ENCODE results near the gene ZNF101.

ZNF101 gene

DNA sequence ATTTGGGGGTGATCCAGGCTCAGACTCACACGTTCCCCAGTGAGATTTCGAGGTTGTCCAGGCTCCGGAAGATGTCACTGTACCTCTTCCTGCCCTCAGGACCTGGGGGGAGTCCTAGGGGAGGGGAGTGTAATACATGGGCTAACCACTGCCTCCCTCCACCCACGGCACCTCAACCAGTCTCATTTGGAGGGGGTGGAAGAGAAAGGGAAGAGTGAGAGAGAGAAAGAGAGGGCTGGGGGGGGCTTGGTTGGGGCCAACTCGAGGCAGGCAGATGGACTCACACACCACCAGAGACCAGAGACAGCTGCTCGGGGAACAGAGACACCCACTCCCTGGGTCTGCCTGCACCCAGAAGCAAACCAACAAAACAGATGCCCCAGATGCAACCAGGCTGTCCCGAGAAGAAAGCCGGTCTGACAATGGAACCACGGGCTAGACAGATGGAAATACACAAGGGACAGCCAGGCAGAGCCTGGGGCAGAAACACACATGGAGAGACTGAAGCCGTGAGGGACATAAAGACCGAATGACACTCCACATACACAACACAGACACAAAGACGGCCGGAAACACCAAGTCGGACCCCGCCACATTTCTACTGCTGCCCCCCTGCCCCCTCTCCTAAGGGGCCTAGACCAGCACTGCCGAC, 26.0 kb upstream of the ZNF101 start:
- peak; percentile 14 to 28 for DNase-seq

DNA sequence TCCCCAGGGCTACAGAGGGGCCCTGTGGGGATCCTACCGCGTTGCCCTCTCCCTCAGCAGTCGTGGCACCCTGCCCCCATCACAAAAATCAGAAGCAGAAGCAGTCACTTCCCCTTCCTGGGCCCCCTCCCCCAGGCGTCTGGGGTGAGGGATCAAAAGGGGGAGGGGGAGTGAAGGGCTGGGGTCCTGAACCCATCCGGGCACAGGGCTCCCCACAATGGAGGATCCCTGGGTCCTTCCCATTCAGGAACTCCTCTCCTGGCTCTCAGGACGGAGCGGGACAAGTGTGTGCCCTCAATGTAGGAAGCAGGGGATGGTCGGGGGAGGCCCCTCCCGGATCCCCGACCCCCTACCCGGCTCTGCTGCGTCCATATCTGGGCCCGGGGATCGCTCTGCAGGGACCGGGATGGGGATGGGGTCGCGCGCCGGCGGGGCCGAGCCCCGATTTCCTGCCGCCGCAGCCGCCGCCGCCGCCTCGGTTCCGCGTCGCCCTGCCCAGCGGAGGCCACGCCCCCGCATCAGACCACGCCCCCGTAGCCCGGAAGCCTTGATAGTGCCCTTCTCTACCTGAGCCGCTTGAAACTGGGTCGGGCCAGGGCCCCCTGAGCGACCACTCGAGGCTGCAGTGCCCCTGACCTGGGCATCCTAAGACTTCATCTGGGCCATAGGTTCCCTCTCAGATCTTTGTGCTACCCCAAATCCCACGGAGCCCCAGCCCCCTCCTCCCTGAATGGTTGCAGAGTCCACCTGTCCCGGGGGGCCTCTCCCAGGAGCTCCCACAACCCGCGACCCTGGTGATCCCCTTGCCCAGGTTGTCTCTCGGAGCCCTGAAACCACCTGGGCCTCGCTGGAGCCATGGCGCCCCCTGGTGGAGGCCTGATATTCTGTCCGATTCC, 25.2 kb upstream of the ZNF101 start, which contains the start of gene GMIP:
Gene GMIP (minus strand): TSS at position 500 of the 896 bp plus-strand sequence. CDS start 128 bp downstream, at position 372.
- peak; percentile 59 to 65 for DNase-seq

DNA sequence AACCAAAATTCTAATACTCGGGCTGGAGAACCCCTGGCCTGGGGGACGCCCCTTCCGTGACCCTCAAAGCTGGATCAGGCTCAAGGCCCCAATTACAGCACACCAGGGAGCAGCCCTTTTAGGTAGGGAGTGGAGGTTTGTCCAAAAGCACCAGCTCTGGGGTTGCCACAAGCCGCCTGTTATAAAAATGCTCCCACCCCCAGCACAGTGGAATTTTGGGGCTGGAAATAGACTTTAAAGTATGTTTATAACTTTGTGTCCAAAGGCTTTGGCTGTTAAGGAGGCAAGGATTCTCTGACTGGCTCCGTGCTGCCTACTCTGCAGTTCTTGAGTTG, 24.6 kb upstream of the ZNF101 start:
- no peak for DNase-seq

DNA sequence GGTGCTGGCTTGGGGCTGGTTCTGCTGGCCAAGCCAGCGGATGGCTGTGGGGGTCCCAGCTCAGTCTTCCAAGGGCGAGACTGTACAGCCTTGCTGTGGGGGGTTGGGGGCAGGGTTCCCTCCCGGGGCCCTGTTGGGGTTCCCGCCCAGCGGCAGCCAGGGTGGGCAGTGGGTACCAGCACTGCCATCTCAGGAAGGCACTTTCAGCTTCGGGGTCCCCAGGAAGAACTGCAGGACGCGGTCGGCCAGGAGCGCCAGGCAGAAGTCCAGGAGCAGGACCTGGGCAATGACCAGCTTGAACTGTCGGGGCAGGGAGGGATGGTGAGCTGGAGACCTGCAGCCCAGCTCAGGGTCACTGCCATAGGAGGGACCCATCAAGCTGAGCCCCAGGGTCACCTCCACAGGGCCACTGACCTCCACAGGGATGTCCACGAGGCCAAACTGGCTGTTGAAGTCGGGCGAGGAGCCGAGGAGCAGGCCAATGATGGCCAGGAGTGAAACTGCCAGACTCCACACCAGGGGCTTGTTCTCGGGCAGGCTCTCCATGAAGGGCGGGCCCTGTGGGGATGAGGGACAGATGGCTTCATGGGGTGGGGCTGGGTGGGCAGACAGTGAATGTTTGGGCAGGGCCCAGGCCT, 23.3 kb upstream of the ZNF101 start:
- DNase-seq, result no peak

DNA sequence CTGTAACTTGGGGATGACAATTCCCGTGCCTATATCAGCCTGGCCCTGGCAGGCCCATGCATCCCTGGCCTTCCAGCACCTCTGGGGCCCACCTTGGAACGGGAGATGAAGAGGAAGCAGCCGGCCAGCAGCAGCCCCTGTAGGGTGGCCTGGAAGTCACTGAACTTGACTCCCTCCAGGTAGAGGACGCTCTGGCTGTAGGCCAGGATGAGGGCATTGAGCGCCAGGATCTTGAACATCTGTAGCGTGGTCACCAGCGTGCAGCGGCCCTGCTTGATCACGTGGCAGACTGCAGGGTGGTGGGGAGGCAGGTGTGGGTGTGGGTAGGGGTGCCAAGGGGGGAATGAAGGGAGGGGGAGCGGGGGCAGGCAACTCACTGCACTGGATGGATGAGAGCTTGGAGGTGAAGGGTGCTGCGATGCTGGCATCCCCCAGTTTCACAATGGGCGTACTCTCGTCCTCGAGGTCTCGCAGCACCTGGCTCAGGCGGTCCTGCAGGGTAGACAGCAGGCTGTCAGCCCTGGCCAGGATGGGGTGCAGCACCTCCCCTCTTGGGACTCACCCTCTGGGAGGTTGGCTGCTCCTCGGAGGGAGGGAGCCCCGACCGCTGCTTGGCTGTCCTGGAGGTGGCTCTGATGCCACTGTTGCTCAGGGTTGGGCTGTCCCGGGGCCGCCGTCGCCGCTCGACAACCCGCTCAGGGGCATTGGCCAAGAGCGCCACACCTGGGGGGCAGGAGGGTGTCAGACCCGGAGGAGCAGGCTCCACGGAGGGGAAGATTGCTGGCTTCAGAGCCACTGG, 21.4 kb upstream of the ZNF101 start:
- no peak for DNase-seq

DNA sequence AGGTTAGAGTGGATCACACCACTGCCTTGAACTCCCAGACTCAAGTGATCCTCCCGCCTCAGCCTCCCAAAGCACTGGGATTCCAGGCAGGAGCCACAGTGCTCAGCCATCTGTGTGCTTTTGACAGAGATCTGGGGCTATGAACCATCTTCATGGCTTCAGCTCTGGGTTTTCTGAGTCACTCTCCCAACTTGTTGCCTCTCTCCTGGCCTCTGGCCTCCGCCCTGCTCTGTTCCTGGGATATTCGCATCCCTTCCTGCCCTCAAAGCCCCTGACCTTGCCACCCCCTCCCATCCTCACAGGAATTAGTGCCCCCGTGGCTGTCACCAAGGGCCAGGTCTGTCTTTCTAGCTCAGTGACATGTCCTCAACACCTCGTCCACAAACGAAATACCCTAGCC, 19.5 kb upstream of the ZNF101 start:
- no peak for DNase-seq

DNA sequence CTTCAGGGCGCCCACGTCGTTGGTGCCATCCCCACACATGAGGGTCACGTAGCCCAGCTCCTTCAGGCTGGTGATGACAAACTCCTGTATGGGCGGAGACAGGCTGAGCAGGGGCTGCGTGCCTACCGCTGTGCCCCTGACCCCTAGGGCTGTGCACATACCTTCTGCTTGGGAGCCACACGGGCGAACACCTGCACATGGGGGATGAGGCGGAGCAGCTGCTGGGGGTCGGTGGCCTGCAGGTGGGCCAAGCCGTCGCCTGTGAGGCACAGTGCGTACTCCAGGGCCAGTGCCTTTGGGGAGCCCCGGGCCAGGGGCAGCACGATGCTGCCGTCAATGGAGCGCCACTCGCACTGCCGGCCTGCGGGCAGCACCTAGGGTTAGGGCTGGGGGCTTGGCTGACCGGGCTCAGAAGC, 19.1 kb upstream of the ZNF101 start:
- DNase-seq, result no peak

DNA sequence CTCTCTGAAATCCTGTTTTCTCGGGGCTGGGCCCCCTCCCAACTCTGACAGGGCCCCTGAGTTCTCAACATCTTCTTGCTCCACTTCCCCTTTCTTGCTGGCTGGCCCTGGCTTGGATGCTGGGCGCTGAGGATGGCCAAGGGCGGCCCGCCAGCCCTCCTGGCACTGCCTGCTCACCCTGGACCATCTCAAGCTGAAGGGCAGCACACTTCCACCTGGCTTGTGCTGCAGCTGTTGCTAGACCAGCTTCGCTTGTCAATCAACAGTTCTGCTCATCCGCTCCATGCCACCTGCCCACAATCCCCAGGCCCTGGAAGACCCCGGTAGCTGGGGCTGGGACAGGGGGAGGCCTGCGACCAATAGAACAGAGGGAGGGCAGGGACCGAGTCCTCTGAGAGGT, 18.3 kb upstream of the ZNF101 start:
- no peak for DNase-seq

DNA sequence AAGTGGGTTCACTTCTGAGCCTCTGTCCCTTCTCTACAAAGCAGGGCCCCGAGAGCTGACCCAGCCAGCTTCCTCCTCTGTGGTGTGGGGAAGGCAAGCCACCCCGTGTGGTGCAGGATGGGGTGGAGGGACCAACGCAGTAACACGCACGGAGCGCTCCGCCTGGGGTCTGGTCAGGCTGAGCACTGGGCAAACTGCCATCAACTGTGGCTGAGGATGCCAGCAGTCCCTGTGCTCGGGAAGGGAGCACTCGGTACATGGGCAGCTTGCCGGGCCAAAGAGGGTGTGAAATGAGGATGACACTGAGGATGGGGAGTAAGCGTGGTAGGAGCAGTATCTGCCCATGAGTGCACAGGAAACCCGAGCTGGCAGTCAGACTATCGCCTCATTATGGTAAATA, 17.6 kb upstream of the ZNF101 start:
- no peak for DNase-seq

DNA sequence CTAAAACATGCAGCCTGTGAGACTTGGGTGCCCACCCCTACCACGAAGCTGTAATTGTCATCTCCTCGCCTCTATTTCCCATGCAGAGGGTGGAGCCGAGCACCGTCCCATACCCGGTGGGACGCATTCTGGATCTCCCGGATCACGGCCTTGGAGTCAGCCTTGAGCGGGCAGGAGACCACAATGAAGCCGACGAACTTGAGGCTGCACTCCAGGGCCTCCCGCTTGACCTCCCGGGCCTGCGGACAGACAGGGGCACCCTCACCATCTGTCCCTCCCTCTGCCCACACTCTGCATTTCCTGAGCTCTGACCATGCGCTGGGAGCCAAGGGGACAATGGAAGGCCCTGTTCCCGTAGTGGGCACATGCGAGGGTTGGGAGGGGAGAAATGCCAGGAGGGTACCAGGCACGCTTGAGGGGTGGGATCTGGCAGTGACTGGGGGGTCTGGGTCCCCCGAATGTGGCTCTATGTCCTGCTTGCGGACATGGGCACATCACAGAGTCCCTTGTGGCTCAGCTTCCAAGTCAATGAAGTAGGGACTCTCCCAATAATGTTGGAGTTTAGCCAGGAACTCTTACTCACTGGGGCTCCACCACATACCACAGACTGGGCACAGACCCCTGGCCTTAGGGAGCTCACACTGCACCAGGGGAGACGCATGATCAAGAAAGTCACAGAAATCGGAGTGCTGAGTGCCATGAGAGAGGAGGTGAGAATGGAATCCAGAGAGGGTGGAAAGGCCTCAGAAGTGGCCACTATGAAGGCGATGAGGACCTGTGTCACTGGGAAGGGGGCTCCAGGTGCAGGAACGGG, 15.9 kb upstream of the ZNF101 start:
- DNase-seq, result no peak

DNA sequence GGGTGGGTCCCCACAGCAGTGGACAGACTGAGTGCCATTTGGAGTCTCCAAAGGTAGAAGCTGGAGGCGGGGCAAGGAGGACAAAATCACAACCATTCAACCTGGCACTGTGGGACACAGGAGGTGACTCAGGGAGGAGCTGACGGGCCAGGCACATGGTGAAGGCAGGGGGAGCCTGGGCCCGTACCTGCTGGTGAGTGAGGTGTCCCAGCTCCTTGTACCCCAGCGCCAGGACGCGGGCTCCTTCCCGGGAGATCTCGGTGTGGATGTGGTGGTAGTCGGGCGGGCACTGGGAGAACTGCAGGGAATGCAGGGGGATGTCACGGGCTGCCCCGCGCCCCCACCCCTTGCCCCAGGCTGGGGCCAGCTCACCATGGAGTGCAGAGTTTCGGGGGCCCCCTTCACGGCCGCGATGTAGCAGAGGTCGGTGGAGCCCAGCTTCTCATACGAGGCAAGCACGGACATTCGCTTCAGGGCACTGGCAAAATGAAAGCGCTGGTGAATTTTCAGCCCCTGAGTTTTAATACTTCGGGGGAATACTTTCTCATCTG, 15.0 kb upstream of the ZNF101 start:
- DNase-seq, result no peak

DNA sequence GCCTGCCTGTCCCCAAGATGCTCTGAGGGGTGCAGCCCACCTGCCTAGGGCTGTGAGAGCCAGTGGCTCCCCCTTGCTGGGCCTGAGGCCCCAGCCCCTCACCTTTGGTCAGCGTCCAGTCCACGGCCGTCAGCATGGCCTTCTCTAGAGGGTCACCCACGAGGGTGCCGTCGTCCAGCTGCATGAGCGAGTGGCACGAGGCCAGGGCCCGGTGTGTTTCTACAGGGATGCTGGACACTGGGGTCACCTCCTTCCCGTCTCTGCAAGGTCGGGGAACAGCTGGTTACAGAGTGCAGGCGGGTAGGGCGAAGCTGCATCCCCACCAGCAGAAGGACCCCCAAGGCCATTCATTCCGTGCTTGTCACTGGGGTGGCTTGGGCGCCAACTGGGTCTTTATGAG, 14.2 kb upstream of the ZNF101 start:
- no peak for DNase-seq

DNA sequence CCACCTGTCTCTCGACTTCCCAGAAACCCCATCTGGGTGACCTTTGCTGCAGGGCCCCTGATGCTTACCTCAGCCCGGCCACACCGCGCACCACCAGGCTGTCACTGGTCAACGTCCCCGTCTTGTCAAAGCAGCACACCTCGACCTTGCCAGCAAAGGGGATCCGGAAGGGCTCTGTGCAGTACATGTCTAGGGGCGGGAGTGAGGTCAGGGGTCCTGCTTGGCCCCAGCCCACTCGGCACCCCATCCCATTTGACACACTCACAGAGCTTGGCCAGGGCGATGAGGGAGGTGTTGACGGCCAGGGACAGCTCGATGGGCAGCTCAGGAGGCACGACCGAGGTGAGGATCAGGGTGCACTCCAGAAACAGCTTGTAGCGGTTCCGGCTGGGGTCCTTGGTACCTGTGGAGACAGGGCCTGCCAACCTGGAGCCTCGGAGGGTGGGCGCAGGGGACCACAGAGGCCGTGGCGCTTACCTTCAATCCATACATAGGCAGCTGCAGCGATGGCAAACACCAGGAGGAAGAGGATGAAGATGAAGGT, 13.5 kb upstream of the ZNF101 start:
- DNase-seq, result no peak

DNA sequence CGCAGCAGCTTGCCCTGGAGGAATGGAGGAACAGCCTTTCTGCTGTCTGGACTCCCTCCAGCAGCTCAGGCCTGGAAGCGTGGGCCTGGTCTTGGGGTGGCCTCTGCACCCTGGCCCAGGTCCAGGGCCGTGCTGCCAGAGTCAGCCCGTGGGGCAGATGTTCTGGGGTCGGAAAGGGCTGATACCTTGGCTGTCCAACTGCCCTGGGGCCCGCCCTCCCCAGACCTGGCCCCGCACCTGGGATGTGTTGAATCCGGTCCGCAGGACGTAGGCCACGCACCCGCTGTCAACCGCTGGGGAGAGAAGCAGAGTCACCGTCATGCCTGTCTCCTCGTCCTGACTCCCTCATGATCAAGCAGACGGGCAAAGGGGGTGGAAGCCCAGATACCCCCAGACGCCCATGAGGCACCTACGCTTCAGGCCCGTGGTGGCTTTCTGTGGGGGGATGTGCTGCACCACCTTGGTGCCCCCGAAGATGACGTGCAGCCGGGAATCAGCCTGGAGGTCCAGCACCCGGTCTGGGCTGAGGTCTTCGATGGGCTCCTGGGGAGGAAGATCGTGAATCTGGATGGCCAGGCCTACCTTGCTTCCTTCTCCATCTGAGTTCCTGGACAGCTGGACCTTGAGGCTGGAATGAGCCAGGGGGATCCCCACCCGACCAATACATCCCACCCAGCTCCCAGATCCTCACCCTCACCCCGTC, 12.8 kb upstream of the ZNF101 start:
- no peak for DNase-seq

DNA sequence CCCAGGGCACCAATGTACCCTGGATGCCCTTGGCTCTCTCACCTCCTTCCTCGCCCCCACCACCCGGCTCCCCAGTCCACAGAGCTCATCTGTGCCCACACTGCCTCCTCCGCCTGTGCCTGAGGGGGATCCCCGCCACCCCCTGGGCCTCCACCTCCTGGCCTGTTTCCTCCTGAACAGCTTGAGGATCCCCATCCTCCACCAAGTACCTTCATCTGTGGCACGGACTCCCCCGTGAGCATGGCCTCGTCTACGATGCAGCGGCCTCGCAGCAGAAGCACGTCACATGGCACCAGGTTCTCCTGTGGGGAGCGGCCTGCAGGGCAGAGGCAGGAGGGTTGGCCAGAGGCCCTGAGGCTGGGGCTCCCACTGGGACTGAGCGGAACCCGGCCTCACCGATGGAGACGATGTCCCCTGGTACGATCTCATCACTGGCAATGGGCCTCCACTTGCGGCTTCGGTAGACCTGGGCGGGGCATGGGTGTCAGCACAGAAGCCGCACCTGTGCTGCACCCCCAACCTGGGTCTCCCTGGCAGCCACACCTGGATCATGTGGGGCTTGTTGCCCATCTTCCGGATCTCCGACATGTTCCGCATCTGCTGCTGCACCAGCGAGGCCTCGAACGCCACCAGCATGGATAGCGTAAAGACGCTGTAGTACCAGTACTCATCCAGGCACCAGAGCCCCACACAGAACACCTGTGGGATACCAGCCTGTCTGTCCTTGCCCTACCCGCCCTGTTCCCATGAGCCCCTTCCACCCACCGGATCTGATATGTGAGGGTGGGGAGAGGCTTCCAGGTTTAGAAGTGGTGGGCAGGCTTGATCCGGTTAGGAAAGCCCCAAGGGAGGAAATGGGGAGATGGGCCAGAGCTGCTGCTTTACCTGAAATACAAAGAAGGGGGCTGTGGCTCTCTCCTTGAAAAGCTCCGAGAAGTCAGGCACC, 11.9 kb upstream of the ZNF101 start:
- DNase-seq, result no peak

DNA sequence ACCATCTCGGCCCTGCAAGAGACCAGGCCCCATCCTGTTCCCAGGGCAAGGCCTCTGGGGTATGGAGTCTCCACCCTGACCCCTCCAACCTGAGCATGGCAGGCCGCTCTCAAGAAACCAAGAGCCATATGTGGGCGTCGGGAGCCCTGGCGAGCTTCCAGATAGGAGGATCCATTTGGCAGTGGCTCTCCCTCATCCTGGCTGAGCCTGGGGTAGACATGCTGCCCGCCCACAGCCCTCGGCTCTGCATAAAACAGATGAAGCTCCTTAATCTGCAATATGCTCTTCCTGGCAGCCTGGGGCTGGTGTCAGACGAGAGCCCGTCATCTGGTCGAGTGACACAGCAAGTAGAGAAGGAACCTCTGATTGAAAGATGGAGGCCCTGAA, 11.2 kb upstream of the ZNF101 start:
- DNase-seq, result no peak

DNA sequence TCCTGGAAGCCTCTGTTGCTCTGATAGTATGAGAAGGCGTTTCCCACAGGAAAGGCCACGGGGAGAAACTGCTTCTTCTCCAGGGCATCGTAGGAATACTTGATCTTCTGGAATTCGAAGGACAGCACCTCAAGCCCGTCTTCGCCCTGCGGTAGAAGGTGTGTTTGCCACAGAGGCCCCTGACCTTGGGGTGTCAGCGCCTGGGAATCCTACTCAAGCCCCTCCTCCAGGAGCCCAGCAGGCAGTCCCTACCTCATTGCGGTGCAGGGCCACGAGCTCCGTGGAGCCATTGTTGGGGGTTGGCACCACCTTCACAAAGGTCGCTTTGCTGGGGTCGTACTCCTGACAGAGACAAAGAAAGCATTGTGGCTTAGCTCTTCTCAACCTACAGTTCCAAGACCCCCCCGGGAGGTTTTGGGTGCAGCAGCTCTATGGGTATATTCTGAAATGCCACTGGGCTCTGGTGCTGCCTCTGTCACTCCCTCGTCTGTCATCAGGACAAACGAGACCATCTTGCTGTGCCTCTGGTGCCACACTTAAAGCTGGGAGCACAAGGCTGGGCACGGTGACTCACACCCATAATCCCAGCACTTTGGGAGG, 8.9 kb upstream of the ZNF101 start:
- no peak for DNase-seq

DNA sequence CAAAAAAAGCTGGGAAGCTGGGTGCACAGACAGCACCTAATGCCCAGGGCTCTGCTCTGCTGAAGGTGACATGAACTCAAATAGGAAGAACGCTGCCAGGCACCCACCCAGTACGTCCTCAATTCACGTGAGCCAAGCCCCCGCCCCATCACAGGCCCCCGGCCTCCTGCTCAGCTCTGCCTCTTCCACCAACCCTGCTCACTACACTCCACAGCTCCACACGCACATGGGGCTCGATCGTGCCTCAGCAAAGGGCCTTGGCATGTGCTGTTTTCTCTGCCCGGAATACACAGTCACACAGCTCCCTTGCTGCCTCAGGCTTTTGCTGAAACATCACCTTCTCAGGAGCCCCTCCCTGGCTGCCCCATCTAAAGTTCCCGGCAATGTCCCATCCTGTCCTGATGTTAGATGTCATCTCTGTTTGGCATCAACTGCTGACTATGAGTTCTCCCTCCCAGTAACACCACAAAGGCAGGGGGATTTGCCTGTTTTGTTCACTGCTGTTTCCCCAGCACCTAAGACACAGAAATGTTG, 7.4 kb upstream of the ZNF101 start:
- no peak for DNase-seq

DNA sequence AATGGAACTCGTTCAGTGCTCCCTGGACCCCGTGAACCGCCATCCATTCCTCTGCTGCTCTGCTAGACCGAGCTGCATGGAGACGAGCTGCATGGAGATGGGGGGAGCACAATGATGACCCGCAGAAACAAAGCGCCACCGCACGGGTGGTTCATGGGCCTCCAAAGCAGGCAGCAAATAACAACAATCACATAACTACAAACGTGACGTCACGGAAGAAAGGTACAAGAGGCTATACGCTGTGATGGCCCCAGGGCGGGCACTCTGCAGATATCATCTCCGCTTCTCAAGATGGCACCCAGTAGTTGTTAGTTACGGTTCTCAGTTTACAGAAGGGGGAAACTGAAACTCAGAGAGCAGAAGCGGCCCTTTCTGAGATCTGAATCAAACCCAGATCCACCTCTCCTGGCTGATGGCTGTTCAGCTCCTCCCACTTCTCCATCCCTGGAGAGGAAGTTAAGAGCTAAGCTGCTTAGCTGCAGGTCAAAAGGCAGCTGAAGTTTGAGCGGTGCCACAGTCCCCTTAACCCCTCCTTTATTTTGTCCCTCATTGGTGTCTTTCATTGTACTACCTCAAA, 6.9 kb upstream of the ZNF101 start:
- peak; percentile 63 to 76 for DNase-seq
